ENCODE data around the gene SCRN2. TPM values are rescaled to one million over a fixed set of nuclear protein-coding genes. Genes with fewer than 3 reads are reported as not detected.

SCRN2 gene
- polyA plus RNA-seq, 1 donor = 109 TPM

GRCh38 chr17:47882247-47882646 is 41.2 kb upstream of the SCRN2 start:
- Histone ChIP-seq H3K27ac (ENCODE audit: low read length) (peak overlapping the region; percentile 34), H3K4me1 (ENCODE audit: control insufficient read depth, insufficient read depth, low read length) (peaks cover 83% of the 10 kb centered on the region), H3K36me3 (ENCODE audit: control insufficient read depth, insufficient read depth, low read length) (no peaks in the 10 kb centered on the region), H3K27me3 (ENCODE audit: control insufficient read depth, insufficient read depth, low read length) (peaks cover 2% of the 10 kb centered on the region), H3K9me3 (ENCODE audit: control insufficient read depth, low read depth, low read length) (no peaks in the 10 kb centered on the region), H3K4me3 (ENCODE audit: low read length) (no peak overlapping the region)
- peak; percentile 37 to 76 for DNase-seq
- WGBS (ENCODE audit: insufficient coverage, low lambda C conversion rate) = no CpG with 5 or more reads among the region's 7 CpGs

- Histone ChIP-seq H3K9me3 (ENCODE audit: control insufficient read depth, low read depth, low read length) (no peaks in the 10 kb centered on the region), H3K4me3 (ENCODE audit: low read length) (no peak overlapping the region), H3K36me3 (ENCODE audit: control insufficient read depth, insufficient read depth, low read length) (no peaks in the 10 kb centered on the region), H3K27ac (ENCODE audit: low read length) (no peak overlapping the region), H3K4me1 (ENCODE audit: control insufficient read depth, insufficient read depth, low read length) (peaks cover 66% of the 10 kb centered on the region), H3K27me3 (ENCODE audit: control insufficient read depth, insufficient read depth, low read length) (peaks cover 2% of the 10 kb centered on the region)
- whole genome bisulfite sequencing (ENCODE audit: insufficient coverage, low lambda C conversion rate) = 100% methylated on average over 2 of the region's 8 CpGs
- DNase-seq = no peak
Measured at GRCh38 chr17:47879776-47880454, 38.8 kb upstream of the SCRN2 start.

DNA sequence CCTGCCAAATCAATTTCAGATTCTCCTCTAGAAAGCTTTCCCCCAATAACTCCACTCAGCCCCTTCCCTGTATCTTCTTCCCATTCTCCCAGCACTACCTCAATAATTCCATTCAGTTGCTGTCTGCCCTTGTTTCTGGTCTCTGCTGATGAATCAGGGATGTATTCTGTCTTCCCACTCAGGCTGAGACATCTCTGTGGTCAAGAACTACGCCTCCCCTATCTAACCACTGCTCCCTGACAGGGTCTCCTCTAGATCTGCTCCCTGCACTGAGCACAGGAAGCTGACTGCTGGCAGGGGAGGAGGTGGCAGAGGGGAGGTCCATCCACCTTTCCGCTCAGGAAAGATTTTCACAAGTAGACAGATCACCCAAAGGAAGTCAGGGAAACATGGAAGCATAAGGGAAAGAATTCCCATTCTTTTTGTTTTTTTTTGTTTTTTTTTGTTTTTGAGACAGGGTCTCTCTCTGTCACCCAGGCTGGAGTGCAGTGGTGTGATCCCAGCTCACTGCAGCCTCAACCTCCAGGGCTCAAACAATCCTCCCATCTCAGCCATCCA is 38.0 kb upstream of the SCRN2 start:
- Histone ChIP-seq H3K27me3 (ENCODE audit: control insufficient read depth, insufficient read depth, low read length) (peaks cover 2% of the 10 kb centered on the region), H3K27ac (ENCODE audit: low read length) (no peak overlapping the region), H3K4me3 (ENCODE audit: low read length) (no peak overlapping the region), H3K4me1 (ENCODE audit: control insufficient read depth, insufficient read depth, low read length) (peaks cover 58% of the 10 kb centered on the region), H3K9me3 (ENCODE audit: control insufficient read depth, low read depth, low read length) (no peaks in the 10 kb centered on the region), H3K36me3 (ENCODE audit: control insufficient read depth, insufficient read depth, low read length) (no peaks in the 10 kb centered on the region)
- no peak for DNase-seq
- no CpG with 5 or more reads among the region's 2 CpGs for WGBS (ENCODE audit: insufficient coverage, low lambda C conversion rate)

GRCh38 chr17:47878203-47879027 is 37.3 kb upstream of the SCRN2 start:
- Histone ChIP-seq H3K9me3 (ENCODE audit: control insufficient read depth, low read depth, low read length) (no peaks in the 10 kb centered on the region), H3K4me3 (ENCODE audit: low read length) (no peak overlapping the region), H3K36me3 (ENCODE audit: control insufficient read depth, insufficient read depth, low read length) (no peaks in the 10 kb centered on the region), H3K27me3 (ENCODE audit: control insufficient read depth, insufficient read depth, low read length) (peaks cover 2% of the 10 kb centered on the region), H3K27ac (ENCODE audit: low read length) (no peak overlapping the region), H3K4me1 (ENCODE audit: control insufficient read depth, insufficient read depth, low read length) (peaks cover 51% of the 10 kb centered on the region)
- WGBS (ENCODE audit: insufficient coverage, low lambda C conversion rate) = no CpG with 5 or more reads among the region's 10 CpGs
- no peak for DNase-seq

GRCh38 chr17:47877368-47878034 is 36.4 kb upstream of the SCRN2 start:
- H3K9me3 ChIP-seq (ENCODE audit: control insufficient read depth, low read depth, low read length) = no peaks in the 10 kb centered on the region
- no peaks in the 10 kb centered on the region for H3K36me3 ChIP-seq (ENCODE audit: control insufficient read depth, insufficient read depth, low read length)
- no peak overlapping the region for H3K4me3 ChIP-seq (ENCODE audit: low read length)
- H3K27ac ChIP-seq (ENCODE audit: low read length) = peak overlapping the region; percentile 15
- peaks cover 46% of the 10 kb centered on the region for H3K4me1 ChIP-seq (ENCODE audit: control insufficient read depth, insufficient read depth, low read length)
- peaks cover 9% of the 10 kb centered on the region for H3K27me3 ChIP-seq (ENCODE audit: control insufficient read depth, insufficient read depth, low read length)
- WGBS (ENCODE audit: insufficient coverage, low lambda C conversion rate) = no CpG with 5 or more reads among the region's 9 CpGs
- peak; percentile 36 to 59 for DNase-seq

- Histone ChIP-seq H3K27me3 (ENCODE audit: control insufficient read depth, insufficient read depth, low read length) (peaks cover 25% of the 10 kb centered on the region), H3K4me3 (ENCODE audit: low read length) (no peak overlapping the region), H3K36me3 (ENCODE audit: control insufficient read depth, insufficient read depth, low read length) (no peaks in the 10 kb centered on the region), H3K9me3 (ENCODE audit: control insufficient read depth, low read depth, low read length) (no peaks in the 10 kb centered on the region), H3K4me1 (ENCODE audit: control insufficient read depth, insufficient read depth, low read length) (peaks cover 32% of the 10 kb centered on the region), H3K27ac (ENCODE audit: low read length) (no peak overlapping the region)
- 82% methylated on average over 3 of the region's 11 CpGs for WGBS (ENCODE audit: insufficient coverage, low lambda C conversion rate)
- DNase-seq = no peak
Measured at GRCh38 chr17:47875011-47875985, 34.2 kb upstream of the SCRN2 start.

DNA sequence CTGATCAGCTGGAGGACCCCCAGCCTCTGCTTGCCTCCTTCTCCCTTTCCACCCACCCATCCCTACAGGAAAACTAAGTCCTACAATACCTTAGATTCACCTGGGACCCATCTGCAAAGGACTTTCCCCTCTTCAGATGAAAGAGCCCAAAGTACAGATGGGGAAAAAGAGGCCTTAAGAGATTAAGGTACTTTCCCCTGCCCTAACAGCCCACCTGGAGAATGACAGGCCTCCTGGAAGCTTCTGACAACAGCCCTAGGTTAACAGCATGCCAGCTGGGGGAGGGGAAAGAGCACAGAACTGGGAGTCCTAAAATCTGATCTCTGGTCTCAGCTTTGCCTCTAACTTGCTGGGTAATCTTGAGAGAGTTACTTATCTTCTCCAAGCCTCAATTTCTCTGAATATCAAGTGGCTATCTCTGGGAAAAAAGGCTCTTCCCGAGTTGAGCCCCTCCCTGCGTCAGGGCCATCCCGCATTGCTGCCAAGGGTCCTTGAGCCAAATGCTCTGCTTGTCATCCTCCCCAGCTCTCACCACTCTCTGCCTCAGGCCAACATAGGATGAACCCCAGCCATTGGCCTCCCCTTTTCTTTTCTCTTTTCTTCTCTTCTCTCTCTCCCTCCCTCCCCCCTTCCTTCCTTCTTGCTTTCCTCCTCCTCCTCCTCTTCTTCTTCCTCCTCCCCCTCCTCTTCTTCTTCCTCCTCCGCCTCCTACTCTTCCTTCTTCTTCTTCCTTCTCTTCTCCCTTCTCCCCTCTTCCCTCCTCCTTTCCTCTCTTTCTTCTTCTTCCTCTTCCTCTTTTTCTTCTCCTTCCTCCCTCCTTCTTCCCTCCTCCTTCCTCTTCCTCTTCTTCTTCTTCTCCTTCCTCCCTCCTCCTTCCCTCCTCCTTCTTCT is 32.4 kb upstream of the SCRN2 start:
- H3K27ac ChIP-seq (ENCODE audit: low read length) = no peak overlapping the region
- H3K36me3 ChIP-seq (ENCODE audit: control insufficient read depth, insufficient read depth, low read length) = no peaks in the 10 kb centered on the region
- peaks cover 40% of the 10 kb centered on the region for H3K27me3 ChIP-seq (ENCODE audit: control insufficient read depth, insufficient read depth, low read length)
- H3K9me3 ChIP-seq (ENCODE audit: control insufficient read depth, low read depth, low read length) = no peaks in the 10 kb centered on the region
- H3K4me1 ChIP-seq (ENCODE audit: control insufficient read depth, insufficient read depth, low read length) = peaks cover 21% of the 10 kb centered on the region
- WGBS (ENCODE audit: insufficient coverage, low lambda C conversion rate) = 82% methylated on average over 2 of the region's 4 CpGs
- no peak for DNase-seq
- H3K4me3 ChIP-seq (ENCODE audit: low read length) = no peak overlapping the region

- Histone ChIP-seq H3K27ac (ENCODE audit: low read length) (no peak overlapping the region), H3K36me3 (ENCODE audit: control insufficient read depth, insufficient read depth, low read length) (no peaks in the 10 kb centered on the region), H3K4me1 (ENCODE audit: control insufficient read depth, insufficient read depth, low read length) (peaks cover 14% of the 10 kb centered on the region), H3K4me3 (ENCODE audit: low read length) (no peak overlapping the region), H3K9me3 (ENCODE audit: control insufficient read depth, low read depth, low read length) (no peaks in the 10 kb centered on the region), H3K27me3 (ENCODE audit: control insufficient read depth, insufficient read depth, low read length) (peaks cover 40% of the 10 kb centered on the region)
- no peak for DNase-seq
- no CpG with 5 or more reads among the region's 15 CpGs for WGBS (ENCODE audit: insufficient coverage, low lambda C conversion rate)
Measured at GRCh38 chr17:47872651-47873161, 31.6 kb upstream of the SCRN2 start.
